AG09319 (cell line): ENCODE measurements around the gene ZPBP.

Experiments
- DNase-seq: peaks from one replicate; pipeline ENCODE4 v3.0.0-alpha.2; 2010; ENCODE audit warnings: low read depth; ENCODE audit errors: extremely low read depth
- TF ChIP-seq, protein P1 (sequence below): IDR thresholded peaks from 2 replicates; pipeline ENCODE4 v1.5.1; 2011; ENCODE audit warnings: low read depth, mild to moderate bottlenecking, inconsistent platforms, low read length, moderate library complexity

Gene ZPBP

GRCh38 chr7:50085344-50085743, 7.7 kb downstream of the ZPBP start:
- DNase-seq = no peak

DNA sequence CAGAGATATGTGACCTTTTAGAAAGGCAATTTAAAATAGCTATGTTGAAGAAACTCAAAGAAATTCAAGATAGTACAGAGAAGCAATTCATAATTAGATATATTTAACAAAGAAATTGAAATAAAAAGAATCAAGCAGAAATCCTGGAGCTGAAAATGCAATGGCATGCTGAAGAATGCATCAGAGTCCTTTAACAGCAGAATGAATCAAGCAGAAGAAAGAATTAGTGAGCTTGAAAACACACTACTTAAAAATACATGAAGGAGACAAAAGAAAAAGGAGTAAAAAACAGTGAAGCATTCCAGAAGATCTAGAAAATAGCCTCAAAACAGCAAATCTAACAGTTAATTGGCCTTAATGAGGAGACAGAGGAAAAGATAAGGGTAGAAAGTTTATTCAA, 20.0 kb downstream of the ZPBP start:
- no peak for DNase-seq
- TF ChIP-seq, protein P1, sequence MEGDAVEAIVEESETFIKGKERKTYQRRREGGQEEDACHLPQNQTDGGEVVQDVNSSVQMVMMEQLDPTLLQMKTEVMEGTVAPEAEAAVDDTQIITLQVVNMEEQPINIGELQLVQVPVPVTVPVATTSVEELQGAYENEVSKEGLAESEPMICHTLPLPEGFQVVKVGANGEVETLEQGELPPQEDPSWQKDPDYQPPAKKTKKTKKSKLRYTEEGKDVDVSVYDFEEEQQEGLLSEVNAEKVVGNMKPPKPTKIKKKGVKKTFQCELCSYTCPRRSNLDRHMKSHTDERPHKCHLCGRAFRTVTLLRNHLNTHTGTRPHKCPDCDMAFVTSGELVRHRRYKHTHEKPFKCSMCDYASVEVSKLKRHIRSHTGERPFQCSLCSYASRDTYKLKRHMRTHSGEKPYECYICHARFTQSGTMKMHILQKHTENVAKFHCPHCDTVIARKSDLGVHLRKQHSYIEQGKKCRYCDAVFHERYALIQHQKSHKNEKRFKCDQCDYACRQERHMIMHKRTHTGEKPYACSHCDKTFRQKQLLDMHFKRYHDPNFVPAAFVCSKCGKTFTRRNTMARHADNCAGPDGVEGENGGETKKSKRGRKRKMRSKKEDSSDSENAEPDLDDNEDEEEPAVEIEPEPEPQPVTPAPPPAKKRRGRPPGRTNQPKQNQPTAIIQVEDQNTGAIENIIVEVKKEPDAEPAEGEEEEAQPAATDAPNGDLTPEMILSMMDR = no peak

More at GRCh38 chr7:50085344-50085743, 7.7 kb downstream of the ZPBP start:
- TF ChIP-seq, protein P1 = no peak

- TF ChIP-seq, protein P1 = no peak
- no peak for DNase-seq
Measured at GRCh38 chr7:50069613-50070012, 23.4 kb downstream of the ZPBP start.

DNA sequence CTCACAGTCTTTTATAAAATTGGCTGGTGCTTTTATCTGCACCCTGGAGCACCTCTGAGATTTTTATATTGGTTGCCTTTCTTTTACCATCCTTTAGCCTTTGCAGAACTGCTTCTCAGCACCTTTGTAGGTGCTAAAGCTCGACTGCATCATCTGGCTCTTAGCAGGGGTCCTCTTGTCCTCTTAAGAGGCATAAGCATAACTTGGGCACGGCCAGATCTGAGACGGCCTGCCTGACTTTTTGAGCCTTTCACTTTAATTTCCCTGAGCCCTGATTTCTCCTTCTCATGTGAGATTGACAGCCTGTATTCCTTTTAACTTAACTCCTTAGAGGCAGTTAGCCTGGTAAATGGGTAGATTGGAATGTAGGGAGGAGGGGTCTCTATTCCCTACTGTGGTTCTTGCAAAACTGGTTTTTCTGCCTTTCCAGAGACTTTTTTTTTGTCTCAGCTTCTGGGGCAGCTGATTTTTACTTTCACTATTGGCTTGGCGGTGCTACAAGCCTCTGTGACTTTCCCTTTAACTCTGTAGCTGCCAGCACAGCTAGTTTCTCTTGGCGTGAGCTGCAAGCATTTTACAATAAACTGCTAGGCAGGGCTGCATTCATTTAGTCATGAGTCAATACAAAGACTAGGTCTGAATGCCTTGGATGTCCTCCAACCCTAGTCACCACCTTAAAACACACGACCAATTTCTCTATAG, 24.0 kb downstream of the ZPBP start:
- TF ChIP-seq, protein P1 = no peak
- DNase-seq = no peak

GRCh38 chr7:50068026-50068425, 25.0 kb downstream of the ZPBP start:
- TF ChIP-seq, protein P1 = no peak; the same call in 1 of the 2 replicates
- no peak for DNase-seq

GRCh38 chr7:50062951-50063350, 30.1 kb downstream of the ZPBP start:
- no peak for DNase-seq
- TF ChIP-seq, protein P1 = no peak

- TF ChIP-seq, protein P1 = no peak
Measured at GRCh38 chr7:50056131-50056530, 36.9 kb downstream of the ZPBP start.

More at GRCh38 chr7:50056131-50056530, 36.9 kb downstream of the ZPBP start:
- no peak for DNase-seq
